Activated CD4-positive, CD25-positive, alpha-beta regulatory T cell (primary cell): Measurements from ENCODE around the gene TMCC2.

ENCODE experiments used
- DNase-seq, 4 experiments: peaks; one replicate each; lab custom pipeline; 2025; lab: John Stamatoyannopoulos, UW

TMCC2 gene

DNA sequence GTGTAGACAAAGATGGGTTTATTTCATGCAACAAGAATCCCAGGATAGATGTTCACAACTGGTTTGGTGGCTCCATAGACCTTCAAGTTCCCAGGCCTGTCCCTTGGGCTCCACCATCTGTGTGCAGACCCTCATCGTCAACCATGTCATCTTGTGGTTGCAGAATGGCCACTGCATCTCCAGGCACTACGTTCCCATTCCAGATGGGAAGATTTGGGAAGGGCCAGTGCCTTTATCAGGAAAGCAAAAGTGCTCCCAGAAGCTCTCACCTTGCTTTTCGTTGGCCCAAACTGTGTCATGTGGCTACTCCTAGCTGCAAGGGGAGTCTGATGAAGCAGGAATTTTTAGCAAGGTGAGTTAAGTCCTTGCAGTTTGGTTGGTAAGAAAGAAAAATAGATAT, 12.8 kb downstream of the TMCC2 start:
- no peak for DNase-seq

- no peak for DNase-seq
Observed at GRCh38 chr1:205241366-205242030, 13.8 kb downstream of the TMCC2 start.

- no peak for DNase-seq
Observed at GRCh38 chr1:205243350-205244191, 15.8 kb downstream of the TMCC2 start.

DNA sequence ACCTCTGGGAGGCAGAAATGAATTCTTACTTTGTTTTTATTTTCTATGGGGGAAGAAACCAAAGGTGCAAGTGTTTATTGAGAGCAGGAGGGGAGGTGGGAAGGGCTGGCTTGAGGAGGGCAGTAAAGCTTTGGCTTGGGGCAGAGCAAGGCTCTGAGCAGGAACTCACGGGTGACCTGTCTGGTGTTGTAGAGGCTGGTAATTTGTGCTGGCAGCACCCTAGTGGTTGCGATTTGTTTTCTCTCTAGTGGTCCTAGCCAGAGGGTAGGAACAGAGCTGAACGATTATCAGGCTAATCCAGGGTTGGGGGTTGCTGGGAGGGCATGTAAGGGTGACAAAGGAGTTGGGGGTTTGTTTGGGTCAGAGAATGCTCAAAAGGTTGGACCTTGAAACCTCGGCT, 16.6 kb downstream of the TMCC2 start:
- no peak for DNase-seq

- no peak for DNase-seq
Observed at GRCh38 chr1:205245096-205245495, 17.4 kb downstream of the TMCC2 start.

DNA sequence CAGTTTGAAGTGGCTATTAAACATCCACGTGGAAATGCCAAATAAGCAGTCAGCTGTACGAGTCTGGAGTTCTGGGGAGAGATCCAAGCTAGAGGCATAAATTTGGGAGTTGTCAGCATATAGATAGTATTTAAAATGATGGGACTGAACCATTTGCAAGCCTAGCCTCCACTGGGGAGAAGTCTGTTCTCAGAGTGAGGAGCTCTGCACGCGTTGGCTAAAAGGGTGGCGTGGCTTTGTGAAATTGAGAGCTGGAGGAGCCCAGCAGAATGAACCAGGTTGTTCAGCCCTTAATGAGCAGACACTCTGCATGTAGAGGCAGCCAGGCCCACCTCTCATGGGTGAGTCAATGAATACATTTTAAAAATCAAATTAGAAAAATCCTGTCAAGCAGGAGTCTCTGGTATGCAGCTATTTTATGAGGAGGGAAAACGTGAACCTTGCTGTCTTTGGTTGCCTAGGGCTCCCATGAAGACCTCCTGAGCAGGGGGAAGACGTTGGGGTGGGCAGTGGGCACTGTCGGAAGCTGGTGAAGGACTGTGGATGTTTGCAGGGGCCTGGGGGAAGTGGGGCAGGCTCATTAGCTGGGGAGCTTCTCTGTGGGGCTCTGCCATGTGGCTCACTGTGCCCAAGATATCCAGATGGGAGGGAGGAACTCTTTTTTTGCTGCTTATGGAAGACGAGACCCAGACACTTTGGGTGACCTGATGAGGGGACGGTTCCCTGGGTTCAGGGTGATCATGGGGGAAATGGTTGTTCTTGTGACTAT, 18.8 kb downstream of the TMCC2 start:
- DNase-seq = no peak

- DNase-seq = no peak
Observed at GRCh38 chr1:205247130-205247921, 19.6 kb downstream of the TMCC2 start.

DNA sequence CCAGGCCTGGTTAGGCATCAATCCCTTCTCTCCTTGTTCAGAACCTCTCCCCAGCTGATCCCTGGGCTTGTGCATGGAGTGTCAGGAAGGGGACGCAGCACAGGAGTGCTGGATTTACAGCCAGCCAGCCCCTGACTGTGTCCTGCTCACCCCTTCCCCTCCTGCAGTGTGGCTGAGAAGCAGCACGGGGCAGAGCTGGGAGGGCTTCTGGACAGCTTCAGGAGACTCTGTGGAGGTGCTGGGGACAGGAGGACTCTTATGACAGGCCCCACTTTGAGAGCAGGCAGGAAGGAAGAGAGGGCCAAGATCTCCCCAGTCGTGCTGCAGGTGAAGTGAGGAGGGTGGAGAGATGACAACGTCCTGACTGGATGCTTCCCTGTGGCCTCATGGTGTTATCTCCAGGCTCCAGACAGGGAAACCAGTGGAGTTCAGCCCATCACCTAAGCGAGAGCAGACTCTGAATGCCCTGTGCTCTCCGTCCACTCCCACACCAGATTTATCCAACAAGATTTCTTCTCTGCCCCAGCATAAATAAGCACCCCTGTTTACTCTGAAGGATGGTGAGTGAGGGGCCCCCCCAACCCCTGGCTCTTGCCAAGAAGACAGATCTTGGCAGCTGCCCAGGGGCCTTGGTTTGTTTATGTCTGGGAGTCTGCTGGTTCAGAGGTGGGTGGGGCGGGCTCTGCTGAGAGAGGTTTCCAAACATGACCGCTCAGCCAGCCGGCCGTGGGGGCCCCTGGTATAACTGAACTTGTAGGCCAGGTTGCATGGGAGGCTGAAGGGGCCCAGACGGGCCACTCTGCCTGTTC, 21.3 kb downstream of the TMCC2 start:
- DNase-seq = no peak

DNA sequence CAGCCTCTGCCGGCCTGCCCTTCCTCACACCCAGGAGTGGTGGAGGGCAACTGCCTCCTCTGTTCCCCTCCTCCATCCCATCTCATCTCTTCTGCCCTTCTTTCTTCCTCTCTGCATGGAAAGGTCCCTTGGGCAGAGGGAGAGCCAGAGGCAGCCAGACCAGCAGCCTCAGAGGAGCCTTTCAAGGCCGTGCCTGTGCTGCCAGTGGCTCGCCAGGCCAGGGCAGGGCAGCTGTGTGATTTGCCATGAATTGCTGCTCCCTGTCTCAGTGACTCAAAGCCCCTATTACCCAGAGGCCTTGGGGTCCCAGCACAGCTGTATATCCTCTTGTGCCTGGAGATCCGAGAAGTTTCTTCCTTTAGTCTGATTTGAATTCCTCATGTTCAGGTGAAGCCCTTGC, 21.9 kb downstream of the TMCC2 start:
- DNase-seq = no peak

GRCh38 chr1:205250699-205251098, 23.0 kb downstream of the TMCC2 start:
- no peak for DNase-seq

DNA sequence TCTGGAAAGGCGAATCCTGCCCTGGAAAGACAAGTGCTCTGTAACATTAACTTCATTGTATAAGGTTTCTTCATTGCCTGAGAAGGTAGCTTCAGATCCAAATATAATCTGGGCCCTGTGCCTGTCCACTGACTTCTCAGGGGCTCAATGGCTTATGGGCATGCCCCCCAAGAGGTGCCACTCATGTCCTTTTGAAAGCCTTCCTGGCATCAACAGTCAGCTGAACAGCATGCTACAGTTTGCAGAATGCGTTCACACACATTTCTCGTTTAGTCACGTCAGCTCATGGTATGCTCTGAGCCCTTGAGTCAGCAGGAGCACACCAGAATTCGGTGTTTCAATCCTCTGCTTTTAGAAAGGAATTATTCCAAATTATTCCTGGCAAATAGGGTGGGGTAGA, 23.8 kb downstream of the TMCC2 start:
- no peak for DNase-seq

- peak; percentile 62 to 83 (median 66) for DNase-seq
Observed at GRCh38 chr1:205255941-205256780, 28.4 kb downstream of the TMCC2 start.

DNA sequence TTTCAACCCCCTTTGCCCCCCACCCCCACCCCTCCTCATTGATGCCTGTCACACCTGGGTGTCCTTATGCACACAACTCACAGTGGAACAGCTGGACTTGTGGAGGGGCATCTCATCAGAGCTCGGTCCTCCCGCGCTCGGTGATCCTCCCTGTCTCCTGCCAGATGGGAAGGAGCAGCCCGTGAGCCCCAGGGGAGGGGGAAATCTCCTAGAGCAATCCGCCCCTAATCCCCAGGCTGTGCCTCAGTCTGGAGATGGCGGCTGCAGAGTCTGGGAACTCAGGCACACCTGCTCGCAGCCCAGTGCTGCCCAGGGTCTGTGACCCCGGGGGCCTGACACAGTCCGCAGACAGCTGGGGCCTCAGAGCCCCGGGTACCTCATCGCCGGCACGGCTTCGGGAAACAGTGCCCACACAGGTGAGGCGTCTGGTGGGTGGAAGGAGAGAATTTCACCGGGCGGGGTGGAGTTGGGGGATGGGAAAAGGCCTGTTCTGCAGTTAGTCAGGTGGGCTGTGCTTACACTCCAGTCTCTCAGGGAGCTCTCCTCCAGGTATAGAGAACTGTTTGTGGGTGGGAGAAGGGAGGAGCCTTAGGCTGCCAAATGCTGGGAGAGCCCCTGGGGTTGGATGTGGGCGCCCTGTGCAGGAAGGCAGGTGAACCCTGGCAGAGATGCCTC, 29.3 kb downstream of the TMCC2 start:
- no peak for DNase-seq

DNA sequence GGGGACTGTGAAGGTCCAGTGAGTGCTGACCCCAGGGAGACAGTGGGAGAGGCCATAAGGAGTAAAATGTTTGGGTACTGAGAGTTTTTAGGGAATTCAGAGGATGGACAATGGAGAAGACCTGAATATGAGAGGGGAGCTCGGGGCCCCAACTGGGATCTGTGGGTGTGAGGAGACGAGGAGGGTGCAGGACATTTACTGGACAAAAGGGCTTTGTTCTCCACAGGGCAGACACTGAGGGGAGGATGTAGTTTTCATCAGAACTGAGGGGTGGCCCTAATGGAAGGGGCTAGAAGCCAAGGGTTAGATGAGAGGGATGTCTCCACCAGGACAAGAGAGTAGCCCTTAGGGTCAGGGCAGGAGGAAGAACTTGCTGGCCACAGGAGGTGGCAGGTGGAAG, 30.0 kb downstream of the TMCC2 start:
- DNase-seq = no peak

GRCh38 chr1:205258261-205258691, 30.5 kb downstream of the TMCC2 start:
- DNase-seq = no peak

DNA sequence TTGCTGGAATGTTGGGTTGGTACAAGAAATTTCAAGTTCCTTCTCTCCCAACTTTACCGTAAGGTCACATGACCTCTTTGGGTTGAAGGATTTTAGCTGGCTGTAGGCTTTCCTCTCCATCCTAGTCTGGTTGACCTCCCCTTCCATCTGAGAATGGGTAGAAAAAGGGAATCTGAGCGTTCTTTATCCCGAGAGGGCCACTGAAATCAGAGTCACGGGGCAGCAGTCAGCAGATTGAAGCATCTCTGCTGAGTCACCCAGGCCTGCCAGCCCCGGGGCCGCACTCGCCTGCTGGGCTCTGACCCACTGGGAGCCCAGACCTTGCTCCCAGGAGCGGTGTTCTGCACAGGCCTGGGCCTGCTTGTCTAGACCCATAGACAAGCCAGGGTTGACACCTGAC, 31.0 kb downstream of the TMCC2 start:
- no peak for DNase-seq

- no peak for DNase-seq
Observed at GRCh38 chr1:205259324-205259832, 31.6 kb downstream of the TMCC2 start.

DNA sequence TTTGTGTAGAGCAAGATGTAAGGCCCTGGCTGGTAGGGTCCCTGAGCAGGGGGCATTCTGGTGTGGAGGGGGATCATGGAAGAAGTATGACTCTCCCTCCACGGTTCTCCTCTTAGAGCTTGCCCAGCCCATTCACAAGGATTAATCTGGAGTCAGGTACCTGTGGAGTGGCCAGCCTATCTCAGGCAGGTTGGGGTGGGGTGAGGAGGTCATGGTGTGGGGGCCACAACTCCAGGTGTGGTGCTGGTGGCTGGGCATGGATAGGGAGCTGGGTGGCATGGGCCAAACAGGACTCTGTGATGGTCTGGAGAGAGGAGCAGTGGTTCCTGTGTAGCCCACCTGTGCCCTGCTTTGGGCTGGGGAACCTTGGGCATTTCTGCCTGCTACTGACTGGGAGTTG, 32.3 kb downstream of the TMCC2 start:
- DNase-seq = no peak
